GM18517 (cell line): ENCODE results near the gene FBXO44.

ENCODE experiments used
- ATAC-seq: cut with Tn5 transposase; IDR thresholded peaks from one replicate; pipeline ENCODE4 v1.9.1; 2021; ENCODE audit warnings: mild to moderate bottlenecking, moderate library complexity; ENCODE audit not compliant: unreplicated experiment

The FBXO44 gene

DNA sequence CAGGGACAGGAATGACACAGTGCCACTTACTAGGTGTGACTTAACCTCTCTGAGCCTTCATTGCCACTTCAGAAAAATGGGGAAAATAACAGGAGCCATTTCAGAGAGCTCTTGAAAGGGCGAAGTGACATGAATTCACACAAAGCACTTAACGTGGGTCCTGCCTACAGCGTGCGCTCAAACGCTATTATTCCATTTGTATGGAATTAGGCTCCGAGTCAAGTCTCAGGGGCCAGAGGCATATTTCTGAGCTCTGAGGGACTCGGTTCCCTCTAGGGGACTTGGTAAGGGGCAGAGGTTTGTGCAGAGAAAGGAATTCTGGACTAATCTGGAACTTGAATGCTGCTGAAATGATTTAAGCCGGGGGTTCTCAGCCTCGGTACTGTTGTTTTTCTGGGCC lies 50.9 kb downstream of the FBXO44 start:
- no peak for ATAC-seq

DNA sequence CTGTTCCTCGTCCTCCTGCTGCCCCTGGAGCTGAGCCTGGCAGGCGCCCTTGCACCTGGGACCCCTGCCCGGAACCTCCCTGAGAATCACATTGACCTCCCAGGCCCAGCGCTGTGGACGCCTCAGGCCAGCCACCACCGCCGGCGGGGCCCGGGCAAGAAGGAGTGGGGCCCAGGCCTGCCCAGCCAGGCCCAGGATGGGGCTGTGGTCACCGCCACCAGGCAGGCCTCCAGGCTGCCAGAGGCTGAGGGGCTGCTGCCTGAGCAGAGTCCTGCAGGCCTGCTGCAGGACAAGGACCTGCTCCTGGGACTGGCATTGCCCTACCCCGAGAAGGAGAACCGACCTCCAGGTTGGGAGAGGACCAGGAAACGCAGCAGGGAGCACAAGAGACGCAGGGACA lies 51.6 kb downstream of the FBXO44 start:
- no peak for ATAC-seq

- no peak for ATAC-seq
Observed at GRCh38 chr1:11707621-11708276, 53.1 kb downstream of the FBXO44 start.

GRCh38 chr1:11708554-11709350 lies 54.1 kb downstream of the FBXO44 start:
- no peak for ATAC-seq

- ATAC-seq: no peak
Observed at GRCh38 chr1:11711490-11711889, 56.8 kb downstream of the FBXO44 start.

- ATAC-seq: no peak
Observed at GRCh38 chr1:11712285-11712684, 57.6 kb downstream of the FBXO44 start.
